ENCODE results near the gene TIMP1. TPM values are rescaled to one million over a fixed set of nuclear protein-coding genes. Genes with fewer than 3 reads are reported as not detected.

Gene TIMP1
- polyA plus RNA-seq, 1 donor (not counting 4 experiments of a cell fraction or from before 2014, with no cell fraction given) = 151 TPM

GRCh38 chrX:47578692-47579091 lies 3.5 kb upstream of the TIMP1 start:
- Histone ChIP-seq H3K9ac (ENCODE audit: control insufficient read depth, extremely low read depth, insufficient read depth, low read length) (no peak overlapping the region), H3K9me3 (ENCODE audit: control insufficient read depth, low read depth, low read length) (no peaks in the 10 kb centered on the region), H3K9me1 (ENCODE audit: control insufficient read depth, extremely low read depth, insufficient read depth, low read length) (no peaks in the 10 kb centered on the region), H3K4me3 (ENCODE audit: control insufficient read depth in 2 of 3, extremely low read depth in 1 of 3, insufficient read depth in 2 of 3, low read depth in 1 of 3, low read length in 3 of 3) (no peak overlapping the region), H3K27ac (ENCODE audit: control insufficient read depth, insufficient read depth, low read length) (no peak overlapping the region), H3K36me3 (ENCODE audit: control insufficient read depth in 2 of 2, extremely low read depth in 1 of 2, insufficient read depth in 2 of 2, low read length in 2 of 2) (no peaks in the 10 kb centered on the region), H2AFZ (ENCODE audit: control insufficient read depth, low read length) (no peak overlapping the region), H3K4me1 (ENCODE audit: control insufficient read depth, extremely low read depth, insufficient read depth, low read length) (peaks cover 17% of the 10 kb centered on the region), H3K79me2 (ENCODE audit: control insufficient read depth, insufficient read depth, low read length) (no peaks in the 10 kb centered on the region), H4K20me1 (ENCODE audit: control insufficient read depth, extremely low read depth, insufficient read depth, low read length) (no peaks in the 10 kb centered on the region), H3K27me3 (ENCODE audit: control insufficient read depth, extremely low read depth, insufficient read depth, low read length) (no peaks in the 10 kb centered on the region), H3K4me2 (ENCODE audit: control insufficient read depth, extremely low read depth, insufficient read depth, low read depth, low read length) (no peak overlapping the region)
- no peak for FAIRE-seq
- TF ChIP-seq CTCF (optimal IDR thresholded peaks at IDR 0.05 in 1 of 3, IDR thresholded peaks at IDR 0.05 in 1 of 3, conservative IDR thresholded peaks at IDR 0.05 in 1 of 3; ENCODE audit: extremely low read depth in 1 of 3, insufficient read depth in 2 of 3, low read length in 3 of 3) = no peak
- no peak for TF ChIP-seq EZH2 (IDR thresholded peaks at IDR 0.05; ENCODE audit: low read length)
- dilution Hi-C loops (cut with MboI; ENCODE audit: extremely low pct_ligation_motif_present, low sequenced_read_pairs) = no loop called here
- DNase-seq (ENCODE audit: low read depth, low spot score) = no peak

GRCh38 chrX:47579537-47579936 lies 2.7 kb upstream of the TIMP1 start:
- H4K20me1 ChIP-seq (ENCODE audit: control insufficient read depth, extremely low read depth, insufficient read depth, low read length) = no peaks in the 10 kb centered on the region
- no peak overlapping the region for H3K27ac ChIP-seq (ENCODE audit: control insufficient read depth, insufficient read depth, low read length)
- dilution Hi-C loops (cut with MboI; ENCODE audit: extremely low pct_ligation_motif_present, low sequenced_read_pairs) = no loop called here
- DNase-seq (ENCODE audit: low read depth, low spot score) (no peak), FAIRE-seq (no peak)
- peaks cover 17% of the 10 kb centered on the region for H3K4me1 ChIP-seq (ENCODE audit: control insufficient read depth, extremely low read depth, insufficient read depth, low read length)
- H3K4me2 ChIP-seq (ENCODE audit: control insufficient read depth, extremely low read depth, insufficient read depth, low read depth, low read length) = no peak overlapping the region
- no peaks in the 10 kb centered on the region for H3K27me3 ChIP-seq (ENCODE audit: control insufficient read depth, extremely low read depth, insufficient read depth, low read length)
- H2AFZ ChIP-seq (ENCODE audit: control insufficient read depth, low read length) = no peak overlapping the region
- H3K79me2 ChIP-seq (ENCODE audit: control insufficient read depth, insufficient read depth, low read length) = no peaks in the 10 kb centered on the region
- peaks cover 0 to under 1% of the 10 kb centered on the region in 2 experiments for H3K36me3 ChIP-seq (ENCODE audit: control insufficient read depth in 2 of 2, extremely low read depth in 1 of 2, insufficient read depth in 2 of 2, low read length in 2 of 2)
- H3K9me3 ChIP-seq (ENCODE audit: control insufficient read depth, low read depth, low read length) = no peaks in the 10 kb centered on the region
- H3K4me3 ChIP-seq (ENCODE audit: control insufficient read depth in 2 of 3, extremely low read depth in 1 of 3, insufficient read depth in 2 of 3, low read depth in 1 of 3, low read length in 3 of 3) = no peak overlapping the region
- H3K9ac ChIP-seq (ENCODE audit: control insufficient read depth, extremely low read depth, insufficient read depth, low read length) = no peak overlapping the region
- no peak for TF ChIP-seq EZH2 (IDR thresholded peaks at IDR 0.05; ENCODE audit: low read length)
- no peak for TF ChIP-seq CTCF (optimal IDR thresholded peaks at IDR 0.05 in 1 of 3, IDR thresholded peaks at IDR 0.05 in 1 of 3, conservative IDR thresholded peaks at IDR 0.05 in 1 of 3; ENCODE audit: extremely low read depth in 1 of 3, insufficient read depth in 2 of 3, low read length in 3 of 3)
- H3K9me1 ChIP-seq (ENCODE audit: control insufficient read depth, extremely low read depth, insufficient read depth, low read length) = no peaks in the 10 kb centered on the region
